ENCODE measurements around the gene FOSL1.
"Not testable (repeated sequence)": the region's sequence is repeated elsewhere in the genome, so short reads cannot be mapped to it uniquely, and the experiment has no call there.

FOSL1 gene

DNA sequence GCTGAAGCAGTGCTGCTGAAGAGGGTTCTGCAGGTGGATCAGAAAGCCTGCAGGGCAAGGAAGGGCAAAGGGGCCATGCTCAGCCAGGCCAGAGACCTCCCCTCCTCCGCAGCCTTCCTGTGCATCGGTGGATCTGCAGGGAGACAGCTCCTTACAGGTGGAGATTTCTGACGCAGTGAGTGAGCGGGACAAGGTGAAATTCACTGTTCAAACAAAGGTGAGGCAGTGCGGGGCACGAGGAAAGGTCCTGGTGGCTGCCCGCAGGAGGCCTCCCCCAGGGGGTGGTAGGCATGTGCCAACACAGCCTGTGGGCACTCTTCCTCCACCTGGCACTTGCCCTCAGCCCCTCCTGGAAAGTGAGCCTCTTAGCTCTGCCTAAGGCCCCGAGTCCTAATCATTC, 50.8 kb downstream of the FOSL1 start:
- TF ChIP-seq, protein P1, sequence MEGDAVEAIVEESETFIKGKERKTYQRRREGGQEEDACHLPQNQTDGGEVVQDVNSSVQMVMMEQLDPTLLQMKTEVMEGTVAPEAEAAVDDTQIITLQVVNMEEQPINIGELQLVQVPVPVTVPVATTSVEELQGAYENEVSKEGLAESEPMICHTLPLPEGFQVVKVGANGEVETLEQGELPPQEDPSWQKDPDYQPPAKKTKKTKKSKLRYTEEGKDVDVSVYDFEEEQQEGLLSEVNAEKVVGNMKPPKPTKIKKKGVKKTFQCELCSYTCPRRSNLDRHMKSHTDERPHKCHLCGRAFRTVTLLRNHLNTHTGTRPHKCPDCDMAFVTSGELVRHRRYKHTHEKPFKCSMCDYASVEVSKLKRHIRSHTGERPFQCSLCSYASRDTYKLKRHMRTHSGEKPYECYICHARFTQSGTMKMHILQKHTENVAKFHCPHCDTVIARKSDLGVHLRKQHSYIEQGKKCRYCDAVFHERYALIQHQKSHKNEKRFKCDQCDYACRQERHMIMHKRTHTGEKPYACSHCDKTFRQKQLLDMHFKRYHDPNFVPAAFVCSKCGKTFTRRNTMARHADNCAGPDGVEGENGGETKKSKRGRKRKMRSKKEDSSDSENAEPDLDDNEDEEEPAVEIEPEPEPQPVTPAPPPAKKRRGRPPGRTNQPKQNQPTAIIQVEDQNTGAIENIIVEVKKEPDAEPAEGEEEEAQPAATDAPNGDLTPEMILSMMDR (conservative IDR thresholded peaks at IDR 0.05; ENCODE audit: low read depth) = no peak
- ChIA-PET POLR2A (ENCODE audit: low non-redundant PET) (no interaction called here), CTCF (interaction anchor here (0.6 to 1.1 kb wide), 2 partner anchors 49 to 62 kb away, joined by 3 to 5 read pairs; no protein-coding TSS in a partner anchor)
- no peak overlapping the region for H3K27ac ChIP-seq
- DNase-seq (ENCODE audit: low spot score) = no peak

DNA sequence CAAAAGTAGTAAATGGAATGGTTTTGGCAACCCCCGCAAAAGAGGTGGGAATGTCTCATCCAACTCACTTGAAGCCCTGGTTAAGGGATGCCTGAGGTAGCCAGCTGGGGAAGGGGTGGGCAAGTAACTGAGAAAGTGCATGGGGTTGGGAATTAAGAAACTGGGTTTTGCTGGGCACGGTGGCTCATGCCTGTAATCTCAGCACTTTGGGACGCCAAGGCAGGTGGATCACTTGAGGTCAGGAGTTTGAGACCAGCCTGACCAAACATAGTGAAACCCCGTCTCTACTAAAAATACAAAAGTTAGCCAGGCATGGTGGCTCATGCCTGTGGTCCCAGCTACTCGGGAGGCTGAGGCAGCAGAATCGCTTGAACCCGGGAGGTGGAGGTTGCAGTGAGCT, 51.5 kb downstream of the FOSL1 start:
- DNase-seq (ENCODE audit: low spot score); CTCF ChIA-PET; POLR2A ChIA-PET (ENCODE audit: low non-redundant PET); H3K27ac ChIP-seq: not testable (repeated sequence)

DNA sequence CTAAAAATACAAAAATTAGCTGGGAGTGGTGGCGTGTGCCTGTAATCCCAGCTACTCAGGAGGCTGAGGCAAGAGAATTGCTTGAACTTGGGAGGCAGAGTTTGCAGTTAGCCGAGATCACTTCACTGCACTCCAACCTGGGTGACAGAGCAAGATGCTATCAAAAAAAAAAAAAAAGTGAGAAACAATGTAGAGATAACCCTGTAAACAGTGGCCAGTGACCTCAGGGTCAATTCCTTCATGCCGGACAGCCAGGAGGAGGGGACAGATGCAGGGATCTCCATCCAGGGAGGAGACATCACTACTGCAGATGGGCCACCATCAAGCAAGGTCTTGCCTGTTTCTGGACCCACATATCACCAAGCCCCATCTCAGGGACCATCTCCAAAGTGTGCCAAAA, 52.4 kb downstream of the FOSL1 start:
- POLR2A ChIA-PET (ENCODE audit: low non-redundant PET) = no interaction called here
- no peak for DNase-seq (ENCODE audit: low spot score)
- CTCF ChIA-PET = interaction anchor here (0.8 to 1.3 kb wide), 2 partner anchors 23 to 68 kb away, joined by 3 to 6 read pairs; no protein-coding TSS in a partner anchor
- no peak overlapping the region; the same call in 1 of the 2 replicates for H3K27ac ChIP-seq
- TF ChIP-seq, protein P1 (conservative IDR thresholded peaks at IDR 0.05; ENCODE audit: low read depth) = no peak

DNA sequence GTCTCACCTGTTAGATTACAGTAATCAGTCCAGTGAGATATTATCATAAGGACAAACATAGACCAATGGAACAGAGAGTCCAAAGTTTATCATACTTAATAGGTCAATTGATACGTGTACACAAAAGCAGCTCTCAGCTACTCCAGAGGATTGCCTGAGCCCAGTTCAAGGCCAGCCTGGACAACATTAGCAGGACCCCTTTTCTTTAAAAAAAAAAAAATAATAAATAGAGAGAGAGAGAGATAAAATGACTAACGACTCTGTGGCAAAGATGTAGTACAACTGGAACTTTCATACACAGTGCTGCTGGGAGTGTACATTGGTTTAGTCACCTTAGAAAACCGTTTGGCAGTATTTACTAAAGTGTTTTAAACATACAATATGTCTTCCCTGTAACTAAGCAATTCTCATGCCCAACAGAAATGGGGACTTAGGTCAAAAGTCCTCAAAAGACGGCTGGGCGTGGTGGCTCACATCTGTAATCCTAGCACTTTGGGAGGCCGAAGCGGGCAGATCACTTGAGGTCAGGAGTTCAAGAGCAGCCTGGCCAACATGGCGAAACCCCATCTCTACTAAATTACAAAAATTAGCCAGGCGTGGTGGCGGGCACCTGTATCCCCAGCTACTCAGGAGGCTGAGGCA, 55.8 kb downstream of the FOSL1 start:
- ChIA-PET POLR2A (ENCODE audit: low non-redundant PET) (no interaction called here), CTCF (interaction anchor here (0.6 kb wide), 2 partner anchors 133 to 321 kb away, joined by 4 to 6 read pairs; no protein-coding TSS in a partner anchor)
- TF ChIP-seq, protein P1 (conservative IDR thresholded peaks at IDR 0.05; ENCODE audit: low read depth) = no peak

DNA sequence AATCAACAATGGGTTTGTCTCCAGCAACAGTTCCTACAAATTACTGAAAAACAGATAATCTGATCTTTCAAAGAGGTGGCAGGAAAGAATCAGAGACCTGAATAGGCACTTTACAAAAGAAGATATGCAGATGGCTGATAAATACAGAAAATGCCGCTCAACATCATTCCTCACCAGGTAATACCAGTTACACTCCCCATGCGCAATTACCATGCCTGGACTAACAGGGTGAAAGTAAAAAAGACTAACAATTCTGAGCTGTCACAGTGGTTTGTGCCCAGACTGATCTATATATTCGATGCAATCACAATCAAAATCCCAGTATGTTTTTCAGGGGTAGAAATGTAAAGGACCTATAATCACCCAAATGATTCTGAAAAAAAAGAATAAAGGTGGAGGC, 56.4 kb downstream of the FOSL1 start:
- TF ChIP-seq, protein P1 (conservative IDR thresholded peaks at IDR 0.05; ENCODE audit: low read depth) = no peak
- ChIA-PET CTCF (no interaction called here), POLR2A (ENCODE audit: low non-redundant PET) (no interaction called here)
- no peak overlapping the region for H3K27ac ChIP-seq
- DNase-seq (ENCODE audit: low spot score) = no peak

More for the DNA sequence above, 55.8 kb downstream of the FOSL1 start:
- no peak for DNase-seq (ENCODE audit: low spot score)
- no peak overlapping the region for H3K27ac ChIP-seq

DNA sequence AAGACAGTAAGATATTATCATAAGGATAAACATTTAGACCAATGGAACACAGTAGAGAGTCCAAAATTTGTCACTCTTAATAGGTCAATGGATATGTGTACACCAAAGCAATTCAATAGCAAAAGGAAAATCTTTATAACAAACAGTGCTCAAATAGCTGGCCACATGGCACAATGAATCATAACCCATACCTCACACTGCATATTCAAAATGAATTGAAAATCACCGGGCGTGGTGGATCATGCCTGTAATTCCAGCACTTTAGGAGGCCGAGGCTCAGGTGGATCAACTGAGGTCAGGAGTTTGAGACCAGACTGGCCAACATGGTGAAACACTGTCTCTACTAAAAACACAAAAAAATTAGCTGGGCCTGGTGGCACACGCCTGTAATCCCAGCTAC, 58.0 kb downstream of the FOSL1 start:
- no peak for DNase-seq (ENCODE audit: low spot score)
- CTCF ChIA-PET = no interaction called here
- TF ChIP-seq, protein P1 (conservative IDR thresholded peaks at IDR 0.05; ENCODE audit: low read depth) = no peak
- H3K27ac ChIP-seq = no peak overlapping the region
- POLR2A ChIA-PET (ENCODE audit: low non-redundant PET) = no interaction called here
